ENCODE results near the gene IPO4. TPM values are rescaled to one million over a fixed set of nuclear protein-coding genes. Genes with fewer than 3 reads are reported as not detected.
A peak's percentile ranks its signal among the peaks of the same experiment; 100 is the strongest.

IPO4 gene
- total and polyA plus RNA-seq, 2 of the 13 experiments (the other 11 are each of a cell fraction or from before 2014, with no cell fraction given) = 39.0 to 179 TPM

DNA sequence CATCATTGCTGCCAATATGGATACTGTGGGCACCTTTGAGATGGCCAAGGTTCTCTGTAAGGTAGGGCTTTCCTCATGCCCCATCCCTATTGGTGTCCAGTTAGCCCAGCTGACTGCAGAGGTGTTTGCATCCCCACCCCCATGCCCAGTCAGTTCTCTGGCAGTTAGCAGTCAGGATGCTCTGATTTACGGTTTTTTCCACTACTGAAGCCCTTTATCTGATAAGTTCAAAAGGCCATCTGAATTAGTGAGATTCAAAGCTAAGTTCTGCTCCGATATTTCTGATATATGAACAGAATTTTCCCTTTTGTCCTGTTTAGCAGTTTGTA lies 44.9 kb upstream of the IPO4 start (continued):
- TF ChIP-seq ZBTB39 (CRISPR knock-in tag; IDR thresholded peaks at IDR 0.05) (no peak), RAD21 (CRISPR knock-in tag; IDR thresholded peaks at IDR 0.05) (peak; percentile 13; the same call in 1 of the 2 replicates), HNF1A (IDR thresholded peaks at IDR 0.05; ENCODE audit: low read depth) (no peak), HNF1A (CRISPR knock-in tag; IDR thresholded peaks at IDR 0.05; ENCODE audit: borderline replicate concordance) (no peak), SKI (IDR thresholded peaks at IDR 0.05; ENCODE audit: partially characterized antibody) (no peak), SUZ12 (IDR thresholded peaks at IDR 0.05; ENCODE audit: low read depth, low read length) (no peak), ZNF335 (CRISPR knock-in tag; IDR thresholded peaks at IDR 0.05) (no peak), ATF5 (CRISPR knock-in tag; IDR thresholded peaks at IDR 0.05; ENCODE audit: low read depth) (no peak), RXRA (CRISPR knock-in tag; IDR thresholded peaks at IDR 0.05) (no peak), TCF7L2 (IDR thresholded peaks at IDR 0.05; ENCODE audit: low read depth, low read length) (no peak), ZNF570 (CRISPR knock-in tag; IDR thresholded peaks at IDR 0.05; ENCODE audit: borderline replicate concordance) (no peak), ARID2 (CRISPR knock-in tag; IDR thresholded peaks at IDR 0.05; ENCODE audit: borderline replicate concordance) (no peak), ZNF780A (CRISPR knock-in tag; IDR thresholded peaks at IDR 0.05) (no peak), ZNF333 (CRISPR knock-in tag; IDR thresholded peaks at IDR 0.05; ENCODE audit: borderline replicate concordance) (no peak), NONO (IDR thresholded peaks at IDR 0.05) (no peak), NONO (CRISPR knock-in tag; conservative IDR thresholded peaks at IDR 0.05) (no peak), ZNF547 (CRISPR knock-in tag; IDR thresholded peaks at IDR 0.05) (no peak), ZKSCAN1 (IDR thresholded peaks at IDR 0.05; ENCODE audit: low read length) (no peak), ATF2 (CRISPR knock-in tag; IDR thresholded peaks at IDR 0.05) (peak; percentile 9; the same call in 1 of the 2 replicates), MIER3 (CRISPR knock-in tag; IDR thresholded peaks at IDR 0.05; ENCODE audit: borderline replicate concordance) (no peak), CBX1 (IDR thresholded peaks at IDR 0.05; ENCODE audit: low read depth) (no peak), FOXM1 (CRISPR knock-in tag; IDR thresholded peaks at IDR 0.05) (no peak)
- TF ChIP-seq, protein P1, sequence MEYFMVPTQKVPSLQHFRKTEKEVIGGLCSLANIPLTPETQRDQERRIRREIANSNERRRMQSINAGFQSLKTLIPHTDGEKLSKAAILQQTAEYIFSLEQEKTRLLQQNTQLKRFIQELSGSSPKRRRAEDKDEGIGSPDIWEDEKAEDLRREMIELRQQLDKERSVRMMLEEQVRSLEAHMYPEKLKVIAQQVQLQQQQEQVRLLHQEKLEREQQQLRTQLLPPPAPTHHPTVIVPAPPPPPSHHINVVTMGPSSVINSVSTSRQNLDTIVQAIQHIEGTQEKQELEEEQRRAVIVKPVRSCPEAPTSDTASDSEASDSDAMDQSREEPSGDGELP (IDR thresholded peaks at IDR 0.05; ENCODE audit: borderline replicate concordance, low read depth) = peak; percentile 94

Measured in HepG2 (cell line).